ENCODE measurements around the gene CD55. TPM values are rescaled to one million over a fixed set of nuclear protein-coding genes. Genes with fewer than 3 reads are reported as not detected.

Gene CD55
- total RNA-seq, 1 donor from 2014 or later = 28.6 TPM

DNA sequence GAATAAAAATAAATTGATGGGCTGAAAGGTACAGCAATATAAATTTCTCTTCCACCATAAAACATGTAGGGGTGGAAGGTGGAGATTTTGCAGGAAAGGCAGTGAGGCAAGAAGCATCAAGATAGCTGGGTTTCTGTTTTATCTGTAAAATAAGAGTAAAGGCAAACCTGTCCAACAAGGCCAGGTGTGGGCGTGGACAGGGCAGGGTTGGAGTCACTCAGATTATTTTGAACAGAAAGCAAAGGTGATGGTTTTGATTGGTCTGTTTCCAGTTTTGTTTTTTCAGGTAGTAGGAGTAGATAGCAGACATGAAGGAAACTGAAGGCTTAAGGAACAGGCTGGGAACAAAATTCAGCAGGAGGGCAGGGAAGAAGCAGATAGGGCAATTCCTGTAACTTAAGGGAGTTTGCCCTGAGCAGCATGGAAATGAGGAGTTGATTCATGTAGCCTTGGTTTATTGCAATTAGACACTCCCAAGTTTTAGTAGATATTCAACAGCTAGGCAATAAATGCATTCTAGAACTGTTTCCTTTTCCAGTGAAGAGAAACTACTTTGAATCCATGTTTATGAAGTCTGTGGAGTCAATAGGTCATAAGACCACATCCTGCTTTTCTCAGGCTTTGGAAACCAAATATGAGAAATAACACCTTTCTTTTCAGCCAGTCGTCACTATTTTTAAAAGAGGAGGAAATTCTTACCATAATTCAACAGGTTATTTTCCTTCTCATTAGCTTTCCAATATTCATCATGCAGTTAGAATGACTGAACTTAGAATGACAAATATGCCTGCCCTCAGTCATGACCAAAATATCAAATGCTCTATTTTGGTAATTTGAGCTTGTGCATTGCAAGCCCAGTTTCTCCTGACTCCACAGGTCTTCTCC, 38.7 kb upstream of the CD55 start:
- no peak overlapping the region for H3K4me3 ChIP-seq (ENCODE audit: low read depth, low read length)
- peak; percentile 33 for DNase-seq (ENCODE audit: low read depth)
- TF ChIP-seq, protein P1, sequence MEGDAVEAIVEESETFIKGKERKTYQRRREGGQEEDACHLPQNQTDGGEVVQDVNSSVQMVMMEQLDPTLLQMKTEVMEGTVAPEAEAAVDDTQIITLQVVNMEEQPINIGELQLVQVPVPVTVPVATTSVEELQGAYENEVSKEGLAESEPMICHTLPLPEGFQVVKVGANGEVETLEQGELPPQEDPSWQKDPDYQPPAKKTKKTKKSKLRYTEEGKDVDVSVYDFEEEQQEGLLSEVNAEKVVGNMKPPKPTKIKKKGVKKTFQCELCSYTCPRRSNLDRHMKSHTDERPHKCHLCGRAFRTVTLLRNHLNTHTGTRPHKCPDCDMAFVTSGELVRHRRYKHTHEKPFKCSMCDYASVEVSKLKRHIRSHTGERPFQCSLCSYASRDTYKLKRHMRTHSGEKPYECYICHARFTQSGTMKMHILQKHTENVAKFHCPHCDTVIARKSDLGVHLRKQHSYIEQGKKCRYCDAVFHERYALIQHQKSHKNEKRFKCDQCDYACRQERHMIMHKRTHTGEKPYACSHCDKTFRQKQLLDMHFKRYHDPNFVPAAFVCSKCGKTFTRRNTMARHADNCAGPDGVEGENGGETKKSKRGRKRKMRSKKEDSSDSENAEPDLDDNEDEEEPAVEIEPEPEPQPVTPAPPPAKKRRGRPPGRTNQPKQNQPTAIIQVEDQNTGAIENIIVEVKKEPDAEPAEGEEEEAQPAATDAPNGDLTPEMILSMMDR (conservative IDR thresholded peaks at IDR 0.05; ENCODE audit: low read depth, low read length) = no peak

- TF ChIP-seq, protein P1 (conservative IDR thresholded peaks at IDR 0.05; ENCODE audit: low read depth, low read length) = no peak
- H3K4me3 ChIP-seq (ENCODE audit: low read depth, low read length) = no peak overlapping the region
- no peak for DNase-seq (ENCODE audit: low read depth)
Observed at GRCh38 chr1:207283421-207283820, 38.1 kb upstream of the CD55 start.

DNA sequence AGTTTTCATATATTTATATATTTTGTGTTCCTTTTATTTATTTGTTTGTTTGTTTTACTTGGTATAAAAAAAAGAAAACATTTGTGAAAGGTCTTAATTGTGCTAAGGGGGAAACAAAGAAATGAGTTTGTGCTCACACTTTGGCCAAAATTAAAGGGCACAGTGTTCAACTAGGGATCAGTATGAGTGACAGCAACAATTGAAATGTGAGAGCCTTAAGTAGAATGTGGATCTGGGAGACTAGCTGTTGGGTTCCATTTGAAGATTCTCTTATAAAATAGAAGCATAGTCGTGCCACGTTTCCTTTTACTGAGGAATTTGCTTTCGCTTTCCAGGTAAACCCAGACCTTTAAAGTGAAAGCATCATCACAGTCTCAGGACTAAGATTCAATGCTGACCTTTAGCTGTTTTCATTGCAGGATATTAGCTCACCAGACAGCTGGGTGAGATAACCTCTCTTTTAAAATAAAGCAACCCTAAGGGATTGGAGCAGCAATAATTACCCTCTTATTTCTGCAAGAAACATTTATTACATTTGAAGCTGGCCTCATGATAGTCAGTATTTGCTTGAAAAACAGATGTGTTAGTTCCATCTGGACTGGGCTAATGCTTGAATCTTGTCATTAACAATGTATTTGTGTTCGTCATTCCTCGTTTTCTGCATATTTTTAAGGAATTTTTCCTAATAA, 37.1 kb upstream of the CD55 start:
- TF ChIP-seq, protein P1 (conservative IDR thresholded peaks at IDR 0.05; ENCODE audit: low read depth, low read length) = no peak
- H3K4me3 ChIP-seq (ENCODE audit: low read depth, low read length) = no peak overlapping the region
- DNase-seq (ENCODE audit: low read depth) = no peak

- DNase-seq (ENCODE audit: low read depth) = no peak
- no peak overlapping the region for H3K4me3 ChIP-seq (ENCODE audit: low read depth, low read length)
- TF ChIP-seq, protein P1 (conservative IDR thresholded peaks at IDR 0.05; ENCODE audit: low read depth, low read length) = no peak
Observed at GRCh38 chr1:207286786-207287468, 34.6 kb upstream of the CD55 start.

- TF ChIP-seq, protein P1 (conservative IDR thresholded peaks at IDR 0.05; ENCODE audit: low read depth, low read length) = no peak
- H3K4me3 ChIP-seq (ENCODE audit: low read depth, low read length) = no peak overlapping the region
- DNase-seq (ENCODE audit: low read depth) = no peak
Observed at GRCh38 chr1:207288315-207288714, 33.2 kb upstream of the CD55 start.

GRCh38 chr1:207289756-207290155, 31.7 kb upstream of the CD55 start:
- TF ChIP-seq, protein P1 (conservative IDR thresholded peaks at IDR 0.05; ENCODE audit: low read depth, low read length) = no peak
- H3K4me3 ChIP-seq (ENCODE audit: low read depth, low read length) = no peak overlapping the region
- DNase-seq (ENCODE audit: low read depth) = no peak
